Measurements from ENCODE around the gene CFAP91.

DNA sequence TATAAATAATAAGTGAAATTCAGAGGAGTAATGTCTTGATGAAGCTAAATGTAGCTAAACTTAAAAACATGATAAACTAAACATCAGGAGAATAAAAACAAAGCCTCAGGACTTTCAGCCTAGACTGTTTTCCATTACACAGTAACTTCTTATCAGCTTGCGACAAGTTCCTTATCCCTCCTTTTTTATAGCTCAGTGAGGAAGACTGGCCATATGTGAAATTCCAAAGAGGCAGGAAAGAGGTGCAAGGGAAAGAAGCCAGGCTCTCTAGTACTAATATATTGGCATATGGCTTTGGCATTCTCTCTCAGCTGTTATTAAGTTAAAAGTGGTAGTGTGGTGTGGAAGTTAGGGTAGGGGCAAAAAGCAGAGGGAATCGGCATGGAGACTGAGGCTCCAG, 30.0 kb upstream of the CFAP91 start:
- TF ChIP-seq, protein P1, sequence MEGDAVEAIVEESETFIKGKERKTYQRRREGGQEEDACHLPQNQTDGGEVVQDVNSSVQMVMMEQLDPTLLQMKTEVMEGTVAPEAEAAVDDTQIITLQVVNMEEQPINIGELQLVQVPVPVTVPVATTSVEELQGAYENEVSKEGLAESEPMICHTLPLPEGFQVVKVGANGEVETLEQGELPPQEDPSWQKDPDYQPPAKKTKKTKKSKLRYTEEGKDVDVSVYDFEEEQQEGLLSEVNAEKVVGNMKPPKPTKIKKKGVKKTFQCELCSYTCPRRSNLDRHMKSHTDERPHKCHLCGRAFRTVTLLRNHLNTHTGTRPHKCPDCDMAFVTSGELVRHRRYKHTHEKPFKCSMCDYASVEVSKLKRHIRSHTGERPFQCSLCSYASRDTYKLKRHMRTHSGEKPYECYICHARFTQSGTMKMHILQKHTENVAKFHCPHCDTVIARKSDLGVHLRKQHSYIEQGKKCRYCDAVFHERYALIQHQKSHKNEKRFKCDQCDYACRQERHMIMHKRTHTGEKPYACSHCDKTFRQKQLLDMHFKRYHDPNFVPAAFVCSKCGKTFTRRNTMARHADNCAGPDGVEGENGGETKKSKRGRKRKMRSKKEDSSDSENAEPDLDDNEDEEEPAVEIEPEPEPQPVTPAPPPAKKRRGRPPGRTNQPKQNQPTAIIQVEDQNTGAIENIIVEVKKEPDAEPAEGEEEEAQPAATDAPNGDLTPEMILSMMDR (IDR thresholded peaks at IDR 0.05; ENCODE audit: low read depth, low read length, missing input control) = no peak
- TF ChIP-seq JUND (IDR thresholded peaks at IDR 0.05) = no peak
- TF ChIP-seq RAD21 (IDR thresholded peaks at IDR 0.05) = no peak
- no peak for TF ChIP-seq RXRA (IDR thresholded peaks at IDR 0.05)
- TF ChIP-seq, protein P2, sequence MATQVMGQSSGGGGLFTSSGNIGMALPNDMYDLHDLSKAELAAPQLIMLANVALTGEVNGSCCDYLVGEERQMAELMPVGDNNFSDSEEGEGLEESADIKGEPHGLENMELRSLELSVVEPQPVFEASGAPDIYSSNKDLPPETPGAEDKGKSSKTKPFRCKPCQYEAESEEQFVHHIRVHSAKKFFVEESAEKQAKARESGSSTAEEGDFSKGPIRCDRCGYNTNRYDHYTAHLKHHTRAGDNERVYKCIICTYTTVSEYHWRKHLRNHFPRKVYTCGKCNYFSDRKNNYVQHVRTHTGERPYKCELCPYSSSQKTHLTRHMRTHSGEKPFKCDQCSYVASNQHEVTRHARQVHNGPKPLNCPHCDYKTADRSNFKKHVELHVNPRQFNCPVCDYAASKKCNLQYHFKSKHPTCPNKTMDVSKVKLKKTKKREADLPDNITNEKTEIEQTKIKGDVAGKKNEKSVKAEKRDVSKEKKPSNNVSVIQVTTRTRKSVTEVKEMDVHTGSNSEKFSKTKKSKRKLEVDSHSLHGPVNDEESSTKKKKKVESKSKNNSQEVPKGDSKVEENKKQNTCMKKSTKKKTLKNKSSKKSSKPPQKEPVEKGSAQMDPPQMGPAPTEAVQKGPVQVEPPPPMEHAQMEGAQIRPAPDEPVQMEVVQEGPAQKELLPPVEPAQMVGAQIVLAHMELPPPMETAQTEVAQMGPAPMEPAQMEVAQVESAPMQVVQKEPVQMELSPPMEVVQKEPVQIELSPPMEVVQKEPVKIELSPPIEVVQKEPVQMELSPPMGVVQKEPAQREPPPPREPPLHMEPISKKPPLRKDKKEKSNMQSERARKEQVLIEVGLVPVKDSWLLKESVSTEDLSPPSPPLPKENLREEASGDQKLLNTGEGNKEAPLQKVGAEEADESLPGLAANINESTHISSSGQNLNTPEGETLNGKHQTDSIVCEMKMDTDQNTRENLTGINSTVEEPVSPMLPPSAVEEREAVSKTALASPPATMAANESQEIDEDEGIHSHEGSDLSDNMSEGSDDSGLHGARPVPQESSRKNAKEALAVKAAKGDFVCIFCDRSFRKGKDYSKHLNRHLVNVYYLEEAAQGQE (IDR thresholded peaks at IDR 0.05) = no peak
- TF ChIP-seq HNF4A (conservative IDR thresholded peaks at IDR 0.05) = no peak
- TF ChIP-seq, protein P3, sequence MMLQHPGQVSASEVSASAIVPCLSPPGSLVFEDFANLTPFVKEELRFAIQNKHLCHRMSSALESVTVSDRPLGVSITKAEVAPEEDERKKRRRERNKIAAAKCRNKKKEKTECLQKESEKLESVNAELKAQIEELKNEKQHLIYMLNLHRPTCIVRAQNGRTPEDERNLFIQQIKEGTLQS (IDR thresholded peaks at IDR 0.05) = no peak
- TF ChIP-seq TAF1 (conservative IDR thresholded peaks at IDR 0.05) = no peak
- TF ChIP-seq, protein P4, sequence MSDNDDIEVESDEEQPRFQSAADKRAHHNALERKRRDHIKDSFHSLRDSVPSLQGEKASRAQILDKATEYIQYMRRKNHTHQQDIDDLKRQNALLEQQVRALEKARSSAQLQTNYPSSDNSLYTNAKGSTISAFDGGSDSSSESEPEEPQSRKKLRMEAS (IDR thresholded peaks at IDR 0.05) = no peak
- no peak for TF ChIP-seq EGR1 (IDR thresholded peaks at IDR 0.05; ENCODE audit: low read depth in 2 of 2)
- no peak for TF ChIP-seq NR2F2 (IDR thresholded peaks at IDR 0.05)
- TF ChIP-seq, protein P5, sequence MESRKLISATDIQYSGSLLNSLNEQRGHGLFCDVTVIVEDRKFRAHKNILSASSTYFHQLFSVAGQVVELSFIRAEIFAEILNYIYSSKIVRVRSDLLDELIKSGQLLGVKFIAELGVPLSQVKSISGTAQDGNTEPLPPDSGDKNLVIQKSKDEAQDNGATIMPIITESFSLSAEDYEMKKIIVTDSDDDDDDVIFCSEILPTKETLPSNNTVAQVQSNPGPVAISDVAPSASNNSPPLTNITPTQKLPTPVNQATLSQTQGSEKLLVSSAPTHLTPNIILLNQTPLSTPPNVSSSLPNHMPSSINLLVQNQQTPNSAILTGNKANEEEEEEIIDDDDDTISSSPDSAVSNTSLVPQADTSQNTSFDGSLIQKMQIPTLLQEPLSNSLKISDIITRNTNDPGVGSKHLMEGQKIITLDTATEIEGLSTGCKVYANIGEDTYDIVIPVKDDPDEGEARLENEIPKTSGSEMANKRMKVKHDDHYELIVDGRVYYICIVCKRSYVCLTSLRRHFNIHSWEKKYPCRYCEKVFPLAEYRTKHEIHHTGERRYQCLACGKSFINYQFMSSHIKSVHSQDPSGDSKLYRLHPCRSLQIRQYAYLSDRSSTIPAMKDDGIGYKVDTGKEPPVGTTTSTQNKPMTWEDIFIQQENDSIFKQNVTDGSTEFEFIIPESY (IDR thresholded peaks at IDR 0.05) = no peak
- no peak for TF ChIP-seq SP1 (IDR thresholded peaks at IDR 0.05)
